Epithelial cell of proximal tubule (primary cell): ENCODE data around the gene TEF. TPM values are rescaled to one million over a fixed set of nuclear protein-coding genes. Genes with fewer than 3 reads are reported as not detected.

Experiments used
- DNase-seq: peaks from one replicate; pipeline ENCODE4 v3.0.0-alpha.2; 2011; ENCODE audit warnings: low read depth
- H3K4me3 ChIP-seq: 2 replicates; pipeline ENCODE4 v1.5.1; 2011; ENCODE audit warnings: low read depth, mild to moderate bottlenecking, low read length
- CTCF ChIP-seq: conservative IDR thresholded peaks from 2 replicates; pipeline ENCODE4 v1.5.1; 2012; ENCODE audit warnings: low read depth, mild to moderate bottlenecking, low read length
- total RNA-seq: library from RNA; depleted of rRNA; stranded (reverse); fragments of >200 nt; gene quantifications from 2 replicates; pipeline ENCODE4 v1.2.3, GENCODE V29; 2015

Gene TEF
- total RNA-seq, 1 donor from 2014 or later: 0.81 TPM

DNA sequence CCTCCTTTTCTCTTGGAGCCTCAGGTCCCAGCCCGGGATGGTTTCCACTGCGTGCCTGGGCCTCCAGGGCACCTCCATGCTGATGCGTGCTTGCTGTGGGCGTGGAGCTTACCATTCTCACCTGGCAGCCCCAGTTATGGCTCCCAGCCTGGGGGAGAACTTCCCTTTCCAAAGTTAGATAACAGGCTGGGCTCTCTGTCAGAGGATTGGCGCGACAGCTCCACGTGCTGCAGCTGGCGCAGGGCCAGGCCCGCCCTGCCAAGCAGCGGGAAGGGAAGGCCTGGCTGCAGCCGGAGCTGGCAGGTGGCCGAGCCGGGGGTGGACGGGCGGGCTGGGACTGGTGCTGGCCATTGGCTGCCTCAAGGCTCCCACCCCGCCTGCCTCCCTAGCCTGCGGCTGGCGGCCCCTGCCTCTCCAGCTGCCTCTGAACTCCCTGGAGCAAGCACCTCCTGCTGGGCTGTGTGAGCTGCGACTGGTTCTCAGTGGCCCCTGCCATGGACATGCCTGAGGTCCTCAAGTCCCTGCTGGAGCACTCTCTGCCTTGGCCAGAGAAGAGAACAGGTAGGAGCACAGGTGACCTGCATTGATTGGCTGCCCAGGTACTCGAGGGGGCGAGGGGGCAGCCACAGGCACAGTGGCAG is 14.6 kb upstream of the TEF start:
- H3K4me3 ChIP-seq: peak overlapping the region; percentile 14
- DNase-seq: peak; percentile 10
- peak; percentile 40 for TF ChIP-seq CTCF

GRCh38 chr22:41367680-41368542 is 13.8 kb upstream of the TEF start:
- peak overlapping the region; percentile 14 for H3K4me3 ChIP-seq
- no peak for DNase-seq
- TF ChIP-seq CTCF: no peak

DNA sequence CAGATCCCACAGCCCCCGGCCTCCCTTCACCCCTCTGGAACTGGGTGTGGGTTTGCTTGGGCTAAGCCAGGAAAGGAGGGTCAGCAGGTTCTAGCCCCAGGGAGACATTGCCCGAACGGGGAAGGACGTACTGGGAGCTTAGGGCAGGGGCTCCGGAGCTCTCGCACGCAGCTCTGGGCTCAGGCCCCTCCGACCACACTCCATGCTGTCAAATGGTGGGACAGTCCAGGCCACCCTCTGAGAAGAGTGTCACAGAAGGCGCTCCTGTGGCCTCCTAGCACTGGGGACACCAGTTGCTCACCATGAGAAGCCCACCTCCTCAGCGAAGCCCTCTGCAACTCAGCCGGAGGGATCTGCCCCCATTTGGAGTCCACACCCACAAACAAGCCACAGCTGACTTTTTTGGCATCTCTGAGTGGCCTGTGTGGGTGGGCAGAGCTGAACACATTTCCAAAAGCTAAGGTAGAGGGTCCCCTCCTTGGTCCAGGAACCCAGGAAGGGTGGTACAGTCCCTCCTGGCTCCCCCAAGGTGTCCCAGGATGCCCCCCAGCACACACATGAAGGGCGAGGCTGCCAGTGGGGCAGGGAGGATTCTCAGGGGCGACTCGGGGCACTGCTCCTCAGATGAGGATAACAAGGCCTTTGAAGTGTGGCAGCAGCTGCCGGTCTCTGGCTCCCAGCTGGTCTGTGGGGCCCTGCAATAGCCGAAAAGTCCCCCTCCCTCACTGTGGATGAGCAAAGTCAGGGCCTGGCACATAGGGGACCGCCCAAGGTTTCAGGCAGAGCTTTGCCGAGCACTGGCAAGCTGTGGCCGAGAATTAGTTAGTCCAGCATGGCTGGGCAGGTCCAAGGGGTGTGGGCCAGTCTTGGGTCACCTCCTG is 13.0 kb upstream of the TEF start:
- no peak for TF ChIP-seq CTCF

DNA sequence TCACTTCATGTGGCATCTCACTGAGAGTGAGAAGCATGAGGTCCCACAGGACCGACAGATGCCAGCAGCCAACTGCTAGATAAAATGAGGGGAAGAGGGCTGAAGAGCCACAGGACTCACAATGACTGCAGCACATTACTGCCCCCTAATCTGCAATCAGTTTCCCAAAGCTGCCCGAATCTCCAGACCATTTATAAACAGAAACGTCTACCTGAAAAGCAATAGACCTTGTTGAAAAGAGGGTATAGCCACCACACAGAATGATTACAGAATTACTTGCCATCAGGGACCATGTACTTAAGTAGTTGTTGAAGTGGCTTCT is 12.4 kb upstream of the TEF start:
- DNase-seq: no peak
- H3K4me3 ChIP-seq: no peak overlapping the region
- no peak for TF ChIP-seq CTCF

More for the DNA sequence above, 13.0 kb upstream of the TEF start:
- DNase-seq: no peak
- no peak overlapping the region for H3K4me3 ChIP-seq

DNA sequence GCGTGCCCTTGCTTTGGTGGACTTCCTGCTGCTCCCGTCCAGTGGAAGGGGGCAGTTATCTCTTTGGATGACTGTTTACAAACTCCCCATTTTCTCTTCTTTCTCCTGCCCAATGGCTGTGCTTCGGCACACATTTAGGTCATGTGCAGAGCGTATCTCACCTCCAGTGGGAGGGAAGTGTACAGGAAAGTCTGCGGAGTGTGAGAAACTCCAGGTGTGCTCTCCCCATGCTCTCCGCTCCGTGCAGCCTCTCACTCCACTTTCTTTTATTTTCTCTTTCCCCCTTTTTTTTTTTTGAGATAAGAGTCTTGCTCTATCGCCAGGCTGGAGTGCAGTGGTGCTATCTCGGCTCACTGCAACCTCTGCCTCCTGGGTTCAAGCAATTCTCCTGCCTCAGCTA is 11.9 kb upstream of the TEF start:
- H3K4me3 ChIP-seq: no peak overlapping the region
- no peak for DNase-seq
- no peak for TF ChIP-seq CTCF

DNA sequence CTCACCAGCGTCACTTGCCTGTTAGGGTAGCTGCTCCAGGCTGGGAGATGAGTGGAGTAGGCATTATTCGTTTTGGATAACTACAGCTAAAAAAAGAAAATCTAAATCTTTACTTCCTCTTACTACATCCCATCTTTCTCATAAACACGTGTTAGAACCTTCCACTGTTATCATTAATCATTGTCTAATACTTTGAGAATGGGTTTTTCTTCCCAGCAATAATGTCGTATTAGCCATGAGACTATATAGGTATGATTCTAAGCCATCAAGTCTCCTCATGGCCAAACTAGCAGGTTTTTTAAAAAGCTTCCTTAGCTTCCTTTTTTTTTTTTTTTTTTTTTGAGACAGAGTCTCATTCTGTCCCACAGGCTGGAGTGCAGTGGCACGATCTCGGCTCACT is 3.9 kb upstream of the TEF start:
- DNase-seq: no peak
- TF ChIP-seq CTCF: no peak
- H3K4me3 ChIP-seq: no peak overlapping the region
